ENCODE measurements around the gene NELL1. TPM values are rescaled to one million over a fixed set of nuclear protein-coding genes. Genes with fewer than 3 reads are reported as not detected.

The NELL1 gene
- polyA plus RNA-seq, 1 of the 3 experiments (the other 2 are of a cell fraction): not detected

- no peak for TF ChIP-seq SIN3A (IDR thresholded peaks at IDR 0.05; ENCODE audit: borderline replicate concordance, low read depth, low read length)
- TF ChIP-seq RXRA (IDR thresholded peaks at IDR 0.05; ENCODE audit: borderline replicate concordance, low read depth): no peak
- no peak for TF ChIP-seq EP300 (IDR thresholded peaks at IDR 0.05; ENCODE audit: borderline replicate concordance in 1 of 2, low read depth in 1 of 2, low read length in 1 of 2)
These were observed 745.6 kb downstream of the NELL1 start (continued) for GRCh38 chr11:21414953-21415352.

DNA sequence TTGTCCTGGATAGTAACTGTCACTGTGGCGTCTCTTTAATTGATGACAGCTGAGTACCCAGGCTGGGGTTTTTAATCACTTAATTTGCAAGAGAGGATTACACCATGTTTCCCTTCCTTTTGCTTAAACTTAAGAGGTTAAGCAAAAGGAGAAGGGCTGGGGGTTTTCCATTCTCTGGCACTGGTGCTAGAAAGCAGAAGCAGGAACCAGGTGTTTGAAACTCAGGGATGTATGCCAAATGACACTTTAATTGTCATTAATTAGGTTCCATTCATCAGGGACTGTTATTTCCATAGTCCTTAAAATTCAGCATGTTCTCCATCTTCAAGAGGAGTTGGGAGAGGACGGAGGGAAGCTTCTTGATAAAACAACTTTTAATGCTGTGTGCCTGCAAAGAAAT is 746.2 kb downstream of the NELL1 start:
- TF ChIP-seq, protein P1, sequence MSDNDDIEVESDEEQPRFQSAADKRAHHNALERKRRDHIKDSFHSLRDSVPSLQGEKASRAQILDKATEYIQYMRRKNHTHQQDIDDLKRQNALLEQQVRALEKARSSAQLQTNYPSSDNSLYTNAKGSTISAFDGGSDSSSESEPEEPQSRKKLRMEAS (IDR thresholded peaks at IDR 0.05; ENCODE audit: low read depth): no peak
- TF ChIP-seq NFIC (IDR thresholded peaks at IDR 0.05; ENCODE audit: borderline replicate concordance) (no peak), FOXM1 (IDR thresholded peaks at IDR 0.05; ENCODE audit: low read depth) (no peak), TAF1 (IDR thresholded peaks at IDR 0.05; ENCODE audit: borderline replicate concordance, low read depth, low read length) (no peak), TEAD4 (IDR thresholded peaks at IDR 0.05; ENCODE audit: borderline replicate concordance, insufficient read depth) (no peak), TCF12 (IDR thresholded peaks at IDR 0.05) (no peak), GABPA (IDR thresholded peaks at IDR 0.05; ENCODE audit: low read depth) (no peak), FOXJ3 (CRISPR knock-in tag; IDR thresholded peaks at IDR 0.05) (no peak), RAD21 (IDR thresholded peaks at IDR 0.05; ENCODE audit: low read length) (no peak), JUND (IDR thresholded peaks at IDR 0.05) (no peak)
- TF ChIP-seq, protein P2, sequence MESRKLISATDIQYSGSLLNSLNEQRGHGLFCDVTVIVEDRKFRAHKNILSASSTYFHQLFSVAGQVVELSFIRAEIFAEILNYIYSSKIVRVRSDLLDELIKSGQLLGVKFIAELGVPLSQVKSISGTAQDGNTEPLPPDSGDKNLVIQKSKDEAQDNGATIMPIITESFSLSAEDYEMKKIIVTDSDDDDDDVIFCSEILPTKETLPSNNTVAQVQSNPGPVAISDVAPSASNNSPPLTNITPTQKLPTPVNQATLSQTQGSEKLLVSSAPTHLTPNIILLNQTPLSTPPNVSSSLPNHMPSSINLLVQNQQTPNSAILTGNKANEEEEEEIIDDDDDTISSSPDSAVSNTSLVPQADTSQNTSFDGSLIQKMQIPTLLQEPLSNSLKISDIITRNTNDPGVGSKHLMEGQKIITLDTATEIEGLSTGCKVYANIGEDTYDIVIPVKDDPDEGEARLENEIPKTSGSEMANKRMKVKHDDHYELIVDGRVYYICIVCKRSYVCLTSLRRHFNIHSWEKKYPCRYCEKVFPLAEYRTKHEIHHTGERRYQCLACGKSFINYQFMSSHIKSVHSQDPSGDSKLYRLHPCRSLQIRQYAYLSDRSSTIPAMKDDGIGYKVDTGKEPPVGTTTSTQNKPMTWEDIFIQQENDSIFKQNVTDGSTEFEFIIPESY (IDR thresholded peaks at IDR 0.05; ENCODE audit: borderline replicate concordance, low read depth): no peak
- Histone ChIP-seq H3K4me3 (ENCODE audit: low read depth in 2 of 2, low read length in 1 of 2) (no peak overlapping the region), H3K27me3 (ENCODE audit: insufficient read depth) (no peaks in the 10 kb centered on the region), H3K9ac (no peak overlapping the region), H2AFZ (ENCODE audit: low read depth) (no peak overlapping the region), H3K4me1 (ENCODE audit: control insufficient read depth in 1 of 2, insufficient read depth in 2 of 2, low read depth in 1 of 2, low read length in 1 of 2) (peaks cover 0 to 2% of the 10 kb centered on the region in 2 experiments; a peak in 1 of 4 replicates), H4K20me1 (ENCODE audit: insufficient read depth) (no peaks in the 10 kb centered on the region), H3K9me2 (no peaks in the 10 kb centered on the region), H3K27ac (ENCODE audit: low read depth in 2 of 2, low read length in 1 of 2) (no peak overlapping the region; a peak in 1 of 4 replicates), H3K79me2 (ENCODE audit: insufficient read depth) (no peaks in the 10 kb centered on the region), H3K4me2 (no peak overlapping the region), H3F3A (replicated peaks; ENCODE audit: insufficient read depth) (no peaks in the 10 kb centered on the region), H3K9me3 (no peaks in the 10 kb centered on the region), H3K36me3 (replicated peaks in 1 of 2; ENCODE audit: control insufficient read depth in 1 of 2, insufficient read depth in 2 of 2, low read length in 1 of 2) (no peaks in the 10 kb centered on the region)
- 33% methylated on average over 2 of the region's 2 CpGs for WGBS (ENCODE audit: low lambda C conversion rate)
- POLR2A ChIA-PET: no interaction called here
- CTCF ChIA-PET: interaction anchor here (1.3 kb wide), 1 partner anchor 714 kb away, joined by 3 read pairs; no protein-coding TSS in a partner anchor
- DNase-seq: no peak

- ChIA-PET POLR2A (no interaction called here), CTCF (no interaction called here)
- WGBS (ENCODE audit: low lambda C conversion rate): 62% methylated on average over 5 of the region's 5 CpGs
- H3K9me3 ChIP-seq: no peaks in the 10 kb centered on the region
- no peak overlapping the region for H3K27ac ChIP-seq (ENCODE audit: low read depth in 2 of 2, low read length in 1 of 2)
- H3K36me3 ChIP-seq (replicated peaks in 1 of 2; ENCODE audit: control insufficient read depth in 1 of 2, insufficient read depth in 2 of 2, low read length in 1 of 2): no peaks in the 10 kb centered on the region
- no peak overlapping the region for H2AFZ ChIP-seq (ENCODE audit: low read depth)
- no peak for DNase-seq
- no peaks in the 10 kb centered on the region for H4K20me1 ChIP-seq (ENCODE audit: insufficient read depth)
- no peak overlapping the region for H3K4me3 ChIP-seq (ENCODE audit: low read depth in 2 of 2, low read length in 1 of 2)
- no peaks in the 10 kb centered on the region for H3K27me3 ChIP-seq (ENCODE audit: insufficient read depth)
- H3K9ac ChIP-seq: no peak overlapping the region
- no peaks in the 10 kb centered on the region for H3K79me2 ChIP-seq (ENCODE audit: insufficient read depth)
- no peaks in the 10 kb centered on the region; a peak in 1 of 4 replicates for H3K4me1 ChIP-seq (ENCODE audit: control insufficient read depth in 1 of 2, insufficient read depth in 2 of 2, low read depth in 1 of 2, low read length in 1 of 2)
- no peak overlapping the region for H3K4me2 ChIP-seq
- no peaks in the 10 kb centered on the region for H3K9me2 ChIP-seq
- H3F3A ChIP-seq (replicated peaks; ENCODE audit: insufficient read depth): no peaks in the 10 kb centered on the region
- no peak for TF ChIP-seq SMC3 (IDR thresholded peaks at IDR 0.05; ENCODE audit: low read depth, low read length)
- no peak for TF ChIP-seq EP300 (IDR thresholded peaks at IDR 0.05; ENCODE audit: borderline replicate concordance in 1 of 2, low read depth in 1 of 2, low read length in 1 of 2)
- TF ChIP-seq TAF1 (IDR thresholded peaks at IDR 0.05; ENCODE audit: borderline replicate concordance, low read depth, low read length): no peak
- no peak for TF ChIP-seq MEF2A (IDR thresholded peaks at IDR 0.05; ENCODE audit: borderline replicate concordance, low read depth)
- no peak for TF ChIP-seq TCF12 (IDR thresholded peaks at IDR 0.05)
These were observed 752.4 kb downstream of the NELL1 start for GRCh38 chr11:21421711-21422329.
